Epithelial cell of prostate (primary cell): ENCODE data around the gene FAM171A1.

ENCODE experiments used
- DNase-seq: peaks from one replicate; pipeline ENCODE4 v3.0.0-alpha.2; 2011; ENCODE audit warnings: low read depth, low spot score
- H3K27ac ChIP-seq: fragments of 450-650 bp; 2 replicates; pipeline ENCODE4 v1.5.1; 2017; ENCODE audit warnings: mild to moderate bottlenecking

FAM171A1 gene

DNA sequence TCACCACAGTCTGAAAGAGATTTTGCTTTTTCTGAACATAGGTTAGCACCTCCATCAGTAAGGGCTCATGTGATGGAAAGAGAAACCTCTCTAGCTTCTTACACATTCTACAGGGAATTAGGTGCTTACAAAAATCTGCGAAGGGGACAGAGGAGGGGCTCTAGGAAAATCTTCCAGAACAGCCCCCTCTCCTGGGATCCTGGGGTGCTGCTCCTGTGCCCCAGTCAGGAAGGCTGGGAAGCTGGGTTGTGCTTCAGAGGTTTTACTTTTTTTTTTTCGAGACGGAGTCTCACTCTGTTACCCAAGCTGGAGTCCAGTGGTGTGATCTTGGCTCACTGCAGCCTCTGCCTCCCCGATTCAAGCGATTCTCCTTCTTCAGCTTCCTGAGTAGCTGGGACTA lies 7.5 kb upstream of the FAM171A1 start:
- no peak overlapping the region for H3K27ac ChIP-seq
- no peak for DNase-seq

DNA sequence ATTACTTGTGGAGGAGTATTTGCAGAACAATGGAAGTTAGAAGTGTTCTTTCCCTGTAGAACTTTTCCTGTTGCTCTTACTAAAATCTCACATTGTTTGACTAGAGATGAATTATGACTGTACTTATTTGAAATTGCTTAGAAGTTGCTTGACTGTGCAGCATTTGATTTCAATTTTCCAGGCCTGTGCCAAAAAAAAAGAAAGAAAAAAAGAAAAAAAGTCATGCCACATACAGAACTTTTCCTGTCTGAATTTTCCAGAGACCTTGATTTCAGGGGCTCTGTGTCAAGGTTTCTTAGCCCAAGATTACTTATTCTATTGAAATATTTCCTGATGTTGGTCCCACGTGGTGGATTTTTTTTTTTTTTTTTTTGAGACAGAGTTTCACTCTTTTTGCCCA lies 3.5 kb upstream of the FAM171A1 start:
- no peak for DNase-seq
- H3K27ac ChIP-seq = no peak overlapping the region

DNA sequence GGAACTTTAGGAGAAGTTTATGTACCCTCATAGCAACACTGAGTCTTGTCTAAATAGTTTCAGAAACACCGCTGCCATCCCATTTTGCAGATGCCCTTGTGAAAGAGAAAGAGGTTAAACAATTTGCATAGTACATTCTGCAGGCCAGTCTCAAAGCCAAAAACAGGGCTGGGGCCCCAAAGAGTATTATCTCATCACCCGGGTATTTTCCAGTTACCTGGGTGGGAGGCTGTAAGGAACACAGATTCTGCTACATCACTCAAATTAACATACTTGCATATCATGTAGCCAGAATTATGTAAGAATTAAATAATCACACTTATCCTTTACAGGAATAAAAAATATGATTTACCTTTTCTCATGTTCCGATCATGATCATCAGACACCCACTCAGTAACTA lies 3.1 kb upstream of the FAM171A1 start:
- H3K27ac ChIP-seq = no peak overlapping the region
- DNase-seq = no peak

DNA sequence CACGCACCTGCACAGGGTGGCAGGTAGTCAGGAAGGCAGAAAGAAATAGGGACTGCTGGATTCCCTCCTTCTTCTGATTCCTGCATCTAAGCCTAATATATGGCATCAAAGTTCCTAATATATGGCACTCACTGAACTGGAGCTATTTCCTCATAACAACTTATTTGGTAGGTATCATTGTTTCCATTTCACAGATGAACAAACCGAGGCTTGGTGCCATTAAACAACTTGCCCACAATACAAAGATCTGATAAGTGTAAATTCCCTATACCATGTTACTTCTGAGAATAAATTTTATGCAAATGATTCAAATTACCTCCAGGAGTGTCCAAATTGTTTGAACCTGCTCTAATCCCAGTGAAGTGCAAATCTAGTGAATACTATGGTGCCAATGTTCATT lies 2.1 kb upstream of the FAM171A1 start:
- H3K27ac ChIP-seq = no peak overlapping the region
- no peak for DNase-seq

DNA sequence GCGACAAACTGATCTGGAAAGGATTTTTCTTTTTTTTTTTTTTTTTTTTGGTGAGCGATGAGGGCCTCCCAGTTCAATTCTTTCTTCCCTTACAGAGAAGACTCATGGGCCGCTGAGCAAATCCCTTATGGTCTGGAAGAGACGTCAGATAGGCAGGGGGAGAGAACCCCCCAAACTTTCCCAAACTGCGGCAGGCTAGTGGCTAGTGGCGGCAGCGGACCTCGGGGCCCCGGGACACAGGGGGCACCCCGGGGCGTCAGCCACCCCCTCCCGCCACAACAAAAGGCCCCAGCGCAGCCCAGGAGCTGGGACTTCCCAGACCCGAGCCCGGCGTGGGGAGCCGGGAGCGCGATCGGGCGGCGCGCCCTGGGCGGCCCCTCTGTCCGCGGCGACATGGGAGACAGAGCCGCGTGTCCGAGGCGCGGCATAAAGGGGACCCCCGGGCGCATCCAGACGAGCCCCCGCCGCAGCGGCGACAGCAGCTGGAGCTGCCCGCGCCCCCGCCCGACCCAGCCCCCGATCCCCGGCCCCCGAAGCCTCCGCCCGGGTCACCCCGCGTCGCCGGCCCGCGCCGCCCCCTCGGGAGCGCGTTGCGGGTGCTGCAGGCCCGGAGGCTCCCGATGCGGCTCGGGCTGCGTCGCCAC lies 755 bp downstream of the FAM171A1 start:
- DNase-seq = no peak
- H3K27ac ChIP-seq = no peak overlapping the region

DNA sequence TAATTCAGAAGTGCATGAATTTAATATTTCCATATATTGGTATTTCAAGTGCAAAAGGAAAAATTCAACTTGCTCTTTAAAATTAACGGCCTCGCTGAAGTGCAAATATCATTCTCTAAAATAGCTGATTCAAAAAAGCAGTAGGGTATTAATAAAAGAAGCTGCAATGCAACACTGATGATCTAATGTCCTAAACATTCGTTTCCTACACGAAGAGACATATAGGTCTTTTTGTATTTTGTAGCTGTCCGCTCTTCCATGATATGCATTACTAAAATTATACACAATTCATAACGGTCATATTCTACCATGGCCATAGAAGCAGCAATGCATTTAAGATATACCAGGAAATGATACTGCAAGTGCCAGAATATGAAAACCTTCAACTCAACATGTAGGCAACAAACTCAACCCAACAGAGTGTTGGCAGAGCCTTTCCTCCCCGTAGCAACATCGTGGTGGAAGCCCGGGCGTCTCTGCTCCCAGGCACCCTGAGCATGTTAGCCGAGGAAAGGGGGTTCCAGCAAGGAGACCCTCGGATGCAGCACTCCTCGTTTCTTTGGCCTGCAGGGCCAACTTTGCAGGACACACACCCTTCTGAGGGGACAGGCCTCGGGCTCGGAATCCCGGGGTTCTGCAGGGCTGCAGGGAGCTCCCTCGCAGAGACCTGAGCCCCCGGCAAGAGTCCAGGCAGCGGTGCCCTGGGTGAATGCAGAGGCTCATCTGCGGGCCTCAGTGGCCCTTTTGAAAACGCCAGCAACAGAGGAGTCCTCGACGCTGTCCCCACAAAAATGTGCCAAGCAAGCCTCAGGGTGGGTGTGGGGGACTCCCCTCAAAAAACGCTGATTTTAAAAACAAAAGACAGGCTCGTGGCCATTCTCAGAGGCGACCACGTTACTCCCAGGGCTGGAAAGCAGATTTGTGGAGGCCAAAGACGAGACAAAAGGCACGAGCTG lies 1.6 kb downstream of the FAM171A1 start:
- no peak overlapping the region for H3K27ac ChIP-seq
- no peak for DNase-seq

DNA sequence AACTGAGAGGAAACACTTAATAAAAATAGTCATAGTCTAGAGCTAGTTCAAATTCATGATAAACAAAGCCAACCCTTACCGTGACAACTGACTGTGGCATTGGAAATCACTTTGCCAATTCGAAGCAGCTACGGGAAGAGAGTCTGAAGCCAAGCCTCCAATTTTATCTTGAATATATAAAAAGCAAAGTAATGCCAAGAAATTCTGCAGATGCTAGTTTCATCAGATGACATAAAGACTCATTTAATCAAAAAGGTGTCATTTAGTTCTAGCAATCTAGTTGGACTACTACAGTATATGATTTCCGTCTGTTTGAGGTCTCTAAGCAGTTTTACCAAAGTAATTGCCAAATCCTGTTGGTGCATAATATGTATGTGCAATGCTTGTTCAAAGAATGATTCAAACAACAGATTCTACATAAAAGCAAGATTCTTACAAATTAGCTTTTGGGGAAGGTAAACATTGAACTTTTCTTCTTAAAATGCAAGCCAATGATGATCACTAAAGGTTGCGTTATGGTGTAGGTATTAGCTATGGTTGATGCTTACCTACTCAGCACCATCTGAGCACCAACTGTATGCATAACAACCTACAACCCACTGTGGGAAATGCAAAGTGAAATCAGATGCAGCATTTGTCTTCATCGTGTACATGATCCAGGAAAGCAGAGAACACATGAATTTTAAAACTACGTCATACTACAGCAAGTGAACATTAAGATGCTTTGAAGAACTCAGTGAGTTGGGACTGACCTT lies 2.8 kb downstream of the FAM171A1 start:
- DNase-seq = no peak
- H3K27ac ChIP-seq = no peak overlapping the region

DNA sequence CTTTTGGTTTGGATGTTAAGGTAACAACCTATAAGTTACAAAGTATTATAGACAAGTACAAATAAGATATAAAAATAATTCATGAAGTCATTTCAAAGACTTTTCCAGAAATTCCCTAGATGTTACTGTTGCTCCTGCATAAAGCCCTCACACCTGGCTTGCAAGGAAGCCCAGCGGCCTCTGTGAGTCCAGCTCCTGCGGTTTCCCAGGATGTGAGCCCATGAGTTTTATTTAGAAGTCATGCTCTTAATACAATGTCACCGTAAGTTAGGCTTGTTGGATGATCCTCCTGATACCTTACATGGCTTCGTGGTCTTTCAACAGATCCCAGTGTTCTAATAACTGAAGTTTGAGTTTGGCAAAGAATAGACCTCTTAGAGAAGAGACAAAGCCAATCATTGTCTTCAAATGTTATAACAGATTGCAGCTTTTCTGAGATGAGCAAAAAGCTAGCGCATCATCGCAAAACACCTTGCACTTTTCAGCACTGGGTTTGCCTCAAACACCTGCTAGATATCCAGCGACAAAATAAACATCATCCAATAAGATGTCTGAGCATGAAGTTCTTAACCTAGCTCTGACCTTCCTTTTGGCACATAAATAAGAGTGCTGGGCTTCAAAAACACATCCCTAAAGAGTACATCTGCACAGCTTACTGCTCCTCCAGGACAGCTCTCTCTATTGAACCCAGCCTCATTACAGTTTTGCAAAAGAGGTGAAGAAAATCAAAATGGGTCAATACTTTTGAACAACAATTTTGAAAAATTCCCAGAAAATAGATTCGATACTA lies 3.6 kb downstream of the FAM171A1 start:
- no peak overlapping the region for H3K27ac ChIP-seq
- no peak for DNase-seq

DNA sequence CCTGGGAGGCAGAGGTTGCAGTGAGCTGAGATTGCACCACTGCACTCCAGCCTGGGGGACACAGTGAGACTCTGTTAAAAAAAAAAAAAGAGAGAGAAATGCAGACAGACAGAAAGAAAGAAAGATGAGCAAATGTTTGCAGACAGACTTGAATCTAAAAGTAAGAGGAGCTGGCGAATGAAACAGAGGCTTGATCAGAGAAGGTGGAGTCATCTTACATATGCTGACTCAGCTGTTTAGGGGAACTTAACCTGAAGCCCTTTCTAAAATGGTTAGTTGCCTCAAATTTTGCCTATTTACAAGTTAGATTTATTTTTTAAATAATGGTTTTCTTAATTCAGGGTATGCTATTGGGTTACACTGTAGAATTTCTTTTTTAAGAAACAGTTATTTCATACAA lies 5.4 kb downstream of the FAM171A1 start:
- H3K27ac ChIP-seq = no peak overlapping the region

DNA sequence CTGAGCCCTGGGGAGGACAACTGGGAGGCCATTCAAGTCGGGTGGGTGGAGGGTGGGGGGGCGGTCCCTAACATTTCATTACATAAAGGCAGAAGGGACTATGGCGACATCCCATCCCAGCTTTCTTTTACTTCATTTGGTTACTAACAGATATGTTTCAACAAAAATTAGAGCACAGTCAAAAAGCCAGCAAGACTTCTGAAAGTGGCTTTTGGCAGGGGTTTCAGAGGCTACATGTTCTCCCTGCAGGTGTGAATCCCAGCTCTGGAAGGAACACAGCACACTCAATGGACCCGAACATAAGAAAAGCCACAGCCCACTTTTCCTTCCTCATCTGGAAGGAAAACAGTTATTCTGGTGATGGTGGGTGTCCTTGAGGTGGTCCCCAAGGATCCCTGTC lies 7.1 kb downstream of the FAM171A1 start:
- H3K27ac ChIP-seq = no peak overlapping the region
- DNase-seq = no peak

More for the DNA sequence above, 5.4 kb downstream of the FAM171A1 start:
- no peak for DNase-seq

DNA sequence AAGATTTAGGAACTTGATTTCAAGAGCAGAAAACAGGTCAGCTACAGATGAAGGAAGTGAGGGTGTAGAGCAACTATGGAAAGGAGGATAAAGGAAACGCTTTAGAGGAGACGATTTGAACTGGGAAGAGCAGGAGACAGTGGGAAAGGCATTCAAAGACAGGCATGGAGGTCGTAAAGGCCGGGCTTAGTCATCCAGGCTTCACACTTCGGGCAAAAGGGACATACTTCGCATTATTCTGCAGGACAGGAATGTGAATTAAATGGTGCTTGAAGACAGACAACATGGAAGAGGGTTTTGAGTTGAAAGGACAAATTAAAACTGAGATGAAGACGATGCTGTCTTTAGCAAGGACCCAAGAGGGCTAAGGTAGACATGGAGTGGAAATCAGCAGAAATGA lies 8.1 kb downstream of the FAM171A1 start:
- no peak for DNase-seq
- H3K27ac ChIP-seq = no peak overlapping the region

DNA sequence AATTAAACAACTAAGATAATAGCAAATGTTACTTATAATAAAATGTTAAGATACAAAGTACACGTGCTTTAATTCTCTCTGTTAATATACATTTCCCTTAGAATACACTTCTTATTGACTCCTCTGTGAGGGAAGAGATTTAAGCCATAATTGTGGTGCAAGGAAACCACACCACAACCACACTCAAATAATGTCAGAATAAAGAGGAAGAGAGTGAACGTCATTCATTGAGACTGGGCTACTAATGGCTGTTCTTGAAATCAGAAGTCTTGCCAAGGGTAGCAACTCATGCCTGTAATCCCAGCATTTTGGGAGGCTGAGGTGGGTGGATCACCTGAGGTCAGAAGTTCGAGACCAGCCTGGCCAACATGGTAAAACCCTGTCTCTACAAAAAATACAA lies 10.0 kb downstream of the FAM171A1 start:
- DNase-seq = no peak
- no peak overlapping the region for H3K27ac ChIP-seq

DNA sequence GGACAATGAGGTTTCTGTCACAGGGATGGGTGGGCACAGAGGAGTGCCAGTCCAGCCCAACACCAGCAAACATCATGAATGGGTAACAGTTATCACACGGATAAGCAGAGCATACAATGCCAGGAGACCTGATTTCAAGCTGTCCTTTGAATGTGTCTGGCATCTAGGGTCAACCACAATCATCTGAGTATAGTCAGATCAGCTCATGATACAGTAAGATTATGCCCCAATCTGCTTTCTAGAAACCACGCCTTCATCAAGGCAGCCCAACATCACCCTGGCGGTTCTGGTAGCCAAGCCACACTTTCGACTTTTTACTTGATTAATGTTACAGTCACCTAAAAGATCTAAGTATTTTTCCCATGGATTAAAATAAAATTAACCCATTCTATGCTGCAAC lies 10.5 kb downstream of the FAM171A1 start:
- no peak overlapping the region for H3K27ac ChIP-seq
- DNase-seq = no peak

DNA sequence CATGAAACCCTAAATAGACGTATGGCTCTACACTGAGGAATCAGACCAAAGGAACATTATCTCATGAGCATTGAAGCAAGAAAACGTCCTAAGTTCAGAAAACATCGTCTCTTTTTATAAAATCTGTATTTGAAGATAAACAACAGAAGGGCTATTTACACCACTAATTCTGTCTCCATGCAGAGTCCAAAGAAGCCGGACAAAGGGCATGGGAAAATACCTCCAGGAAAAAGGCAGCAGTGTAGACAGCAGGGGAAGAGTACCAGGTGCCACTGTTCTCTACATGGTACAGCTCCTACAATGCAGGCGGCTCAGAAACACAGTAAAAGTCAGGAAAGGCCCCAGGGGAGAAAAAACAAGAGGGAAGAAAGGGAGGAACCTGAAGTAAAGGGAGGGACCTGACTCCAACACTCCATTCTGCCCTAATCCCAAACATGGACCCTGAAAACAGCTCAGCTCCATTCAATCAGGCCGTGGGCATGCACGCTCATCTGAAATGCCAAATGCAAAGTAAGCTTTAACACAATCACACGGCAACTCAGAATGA lies 17.5 kb downstream of the FAM171A1 start:
- DNase-seq = no peak
- no peak overlapping the region for H3K27ac ChIP-seq

DNA sequence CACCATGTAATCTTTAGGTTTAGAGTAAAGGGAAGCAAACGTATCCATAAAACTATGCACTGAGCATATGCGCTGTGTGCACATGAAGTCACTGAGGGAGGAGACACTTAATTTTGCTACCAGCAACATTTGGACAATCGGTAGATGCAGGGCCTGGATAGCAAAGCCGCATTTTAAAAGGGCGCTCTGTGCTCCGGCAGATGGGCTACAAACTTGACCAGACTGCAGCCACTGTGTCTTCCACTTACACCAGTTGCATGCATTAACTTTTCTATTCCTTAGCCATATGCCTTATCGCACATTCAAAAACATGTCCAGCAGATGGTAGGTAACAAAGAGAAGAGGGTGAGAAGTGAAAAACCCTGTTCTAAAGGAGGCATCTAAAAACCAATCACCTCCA lies 18.3 kb downstream of the FAM171A1 start:
- no peak for DNase-seq
- no peak overlapping the region for H3K27ac ChIP-seq

DNA sequence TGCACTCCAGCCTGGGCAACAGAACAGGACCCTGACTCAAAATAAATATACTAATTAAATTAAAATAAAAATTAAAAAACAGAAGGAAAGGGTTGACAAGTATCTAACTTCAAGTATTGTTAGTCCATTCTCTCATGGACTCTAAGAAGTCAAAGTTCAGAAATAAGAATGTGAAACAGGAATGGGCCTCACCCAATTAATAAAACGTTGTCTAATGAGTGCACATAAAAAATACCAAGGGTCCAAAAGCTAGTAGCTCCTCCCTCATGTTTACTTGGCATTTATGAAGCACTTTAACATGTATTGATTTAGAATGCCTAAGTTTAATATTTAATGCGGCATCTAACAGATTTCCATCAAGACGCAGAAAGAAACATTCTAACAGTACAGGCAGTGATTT lies 18.9 kb downstream of the FAM171A1 start:
- DNase-seq = no peak
- H3K27ac ChIP-seq = no peak overlapping the region

DNA sequence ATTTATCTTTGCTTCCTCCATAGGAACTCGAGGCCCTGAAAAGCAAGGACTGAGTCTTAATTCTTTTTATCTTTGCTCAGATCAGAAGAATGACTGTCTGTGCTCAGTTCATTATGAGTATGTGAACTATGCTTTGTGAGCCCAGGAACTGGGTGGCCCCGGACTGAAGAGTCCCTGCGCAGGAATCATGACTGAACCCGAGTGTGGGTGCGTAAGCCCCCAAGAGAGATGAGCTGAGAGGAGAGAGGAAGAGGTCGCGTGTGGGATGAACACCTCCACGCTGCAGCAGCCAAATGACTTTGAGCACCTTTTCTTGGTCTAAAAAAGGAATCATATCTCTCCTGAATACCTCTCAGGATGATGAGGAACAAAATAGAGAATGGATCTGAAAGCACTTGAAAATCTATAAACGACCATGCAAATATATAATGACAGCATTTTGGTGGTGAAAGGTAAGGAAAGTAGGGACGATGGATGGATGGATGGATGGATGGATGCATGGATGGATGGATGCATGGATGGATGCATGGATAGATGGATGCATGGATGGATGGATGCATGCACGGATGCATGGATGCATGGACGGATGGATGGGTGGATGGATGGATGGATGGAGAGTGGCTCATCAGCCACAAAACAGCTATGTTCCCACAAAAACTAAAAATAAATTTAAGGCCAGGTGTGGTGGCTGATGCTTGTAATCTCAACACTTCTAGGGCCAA lies 19.8 kb downstream of the FAM171A1 start:
- no peak for DNase-seq
- no peak overlapping the region for H3K27ac ChIP-seq

DNA sequence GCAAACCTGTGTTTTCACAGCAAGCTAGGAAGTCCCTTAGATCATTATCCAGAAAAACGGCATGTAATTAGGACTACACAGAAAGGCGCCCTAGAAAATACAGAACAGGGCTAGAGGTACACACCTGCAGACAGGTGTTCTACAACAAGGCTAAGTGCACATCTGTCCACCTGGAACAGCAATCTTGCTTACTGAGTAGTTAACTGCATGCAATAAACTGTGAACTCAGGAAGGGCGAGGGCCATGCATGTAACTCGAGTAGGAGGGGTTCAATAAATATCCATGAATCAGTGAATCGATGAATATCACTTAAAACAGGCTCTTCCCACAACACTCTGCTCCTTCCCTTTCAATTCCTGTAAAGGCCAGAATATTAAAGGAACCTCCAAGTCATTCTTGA lies 22.0 kb downstream of the FAM171A1 start:
- no peak overlapping the region for H3K27ac ChIP-seq
- DNase-seq = no peak

DNA sequence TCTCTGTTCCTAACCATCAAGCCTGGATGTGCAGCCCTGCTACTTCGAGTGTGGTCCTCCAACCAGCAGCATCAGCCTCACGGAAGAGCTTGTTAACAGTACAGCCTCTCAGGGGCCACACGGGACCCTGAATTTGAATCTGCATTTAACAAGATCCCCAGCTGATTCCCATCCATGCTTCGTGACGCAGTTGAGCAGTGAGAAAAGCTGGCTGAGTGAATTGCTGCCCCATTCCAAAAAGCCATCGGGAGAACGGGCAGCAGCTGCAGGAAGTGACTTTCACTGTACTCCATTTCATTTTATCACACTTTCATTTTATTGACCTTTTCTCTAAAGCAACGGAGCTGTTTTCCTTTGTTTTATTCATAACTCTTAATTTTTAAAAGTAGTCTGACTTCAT lies 22.5 kb downstream of the FAM171A1 start:
- DNase-seq = no peak
- no peak overlapping the region for H3K27ac ChIP-seq
